Lower leg skin (tissue), 4 donors: ENCODE results near the gene EML1. TPM values are rescaled to one million over a fixed set of nuclear protein-coding genes. Genes with fewer than 3 reads are reported as not detected.
A peak's percentile ranks its signal among the peaks of the same experiment; 100 is the strongest.

Experiments used
- DNase-seq, 2 donors: peaks; one replicate each; pipeline ENCODE4 v3.0.0-alpha.2; 2019; ENCODE audit warnings: low spot score in 2 of 2
- H3K4me3 ChIP-seq: fragments of 200-600 bp; sonication (generic); 2 replicates; pipeline ENCODE4 v1.5.1; 2017; ENCODE audit warnings: mild to moderate bottlenecking, low read depth; ENCODE audit not compliant: poor library complexity, severe bottlenecking
- CTCF ChIP-seq, 3 donors: fragments of 450-650 bp; IDR thresholded peaks; one replicate each; pipeline ENCODE4 v1.5.1; 2016; ENCODE audit warnings: antibody characterized with exemption in 3 of 3, mild to moderate bottlenecking in 3 of 3, moderate library complexity in 2 of 3
- POLR2A ChIP-seq, 2 donors: fragments of 450-650 bp; IDR thresholded peaks; one replicate each; pipeline ENCODE4 v1.6.1; 2016 to 2017; ENCODE audit warnings: antibody characterized with exemption in 2 of 2, mild to moderate bottlenecking in 1 of 2, moderate library complexity in 1 of 2
- WGBS, 2 donors: methylation state at CpG; one replicate each; pipeline ENCODE4 v1.1.5; 2018; 5-methylcytosine and 5-hydroxymethylcytosine counted together
- intact Hi-C: fragments of 100-400 bp; cut with DNase I; formaldehyde crosslinking; loops from one replicate; pipeline ENCODE4 v1.15.0; 2023; ENCODE audit warnings: low total_unique reads
- total RNA-seq, 4 donors: library from RNA; depleted of rRNA; stranded (reverse); fragments of >200 nt; gene quantifications; one replicate each; pipeline ENCODE4 v1.1.0, GENCODE V29; 2016

The EML1 gene
- total RNA-seq, 4 donors from 2014 or later = 10.7 to 24.7 (median 21.3) TPM

GRCh38 chr14:99781091-99781490 is 12.1 kb upstream of the EML1 start:
- 68 to 69% methylated on average over 6 of the region's 6 CpGs for WGBS, 2 donors
- H3K4me3 ChIP-seq = no peak overlapping the region
- peak in 1 of 2 donors; percentile 52 for DNase-seq
- intact Hi-C loops = no loop called here
- TF ChIP-seq POLR2A (IDR thresholded peaks at IDR 0.05) (no peak), CTCF (IDR thresholded peaks at IDR 0.05) (no peak)

- H3K4me3 ChIP-seq = no peak overlapping the region
- WGBS, 2 donors = 86 to 89% methylated on average over 13 to 14 of the region's 14 CpGs
- TF ChIP-seq CTCF (IDR thresholded peaks at IDR 0.05) (no peak), POLR2A (IDR thresholded peaks at IDR 0.05) (no peak)
- intact Hi-C loops = no loop called here
- peak in 1 of 2 donors; percentile 70 for DNase-seq
Measured at GRCh38 chr14:99781853-99782610, 11.2 kb upstream of the EML1 start.

- intact Hi-C loops = no loop called here
- peak in 1 of 2 donors; percentile 60 for DNase-seq
- H3K4me3 ChIP-seq = no peak overlapping the region
- no peak for TF ChIP-seq CTCF (IDR thresholded peaks at IDR 0.05)
- TF ChIP-seq POLR2A (IDR thresholded peaks at IDR 0.05) = no peak
- 93 to 100% methylated on average over 4 of the region's 4 CpGs for WGBS, 2 donors
Measured at GRCh38 chr14:99784508-99784907, 8.7 kb upstream of the EML1 start.

- DNase-seq = no peak
- intact Hi-C loops = no loop called here
- TF ChIP-seq CTCF (IDR thresholded peaks at IDR 0.05) (no peak), POLR2A (IDR thresholded peaks at IDR 0.05) (no peak)
- 72 to 80% methylated on average over 9 of the region's 9 CpGs for WGBS, 2 donors
- no peak overlapping the region for H3K4me3 ChIP-seq
Measured at GRCh38 chr14:99785426-99785825, 7.8 kb upstream of the EML1 start.

GRCh38 chr14:99786511-99786989 is 6.7 kb upstream of the EML1 start:
- intact Hi-C loops = no loop called here
- H3K4me3 ChIP-seq = no peak overlapping the region
- no peak for TF ChIP-seq CTCF (IDR thresholded peaks at IDR 0.05)
- no peak for TF ChIP-seq POLR2A (IDR thresholded peaks at IDR 0.05)
- peak in 1 of 2 donors; percentile 76 for DNase-seq
- WGBS, 2 donors = 88 to 90% methylated on average over 8 of the region's 8 CpGs
